Ishikawa (cell line): ENCODE data around the gene JADE1.

ENCODE experiments used
- CEBPB ChIP-seq: IDR thresholded peaks from 2 replicates; pipeline ENCODE4 v1.6.1; 2012
- CREB1 ChIP-seq: IDR thresholded peaks from 2 replicates; pipeline ENCODE4 v1.6.1; 2012; ENCODE audit warnings: low read depth
- EGR1 ChIP-seq: IDR thresholded peaks from 2 replicates; pipeline ENCODE4 v1.6.1; 2012
- EP300 ChIP-seq: IDR thresholded peaks from 2 replicates; pipeline ENCODE4 v1.6.1; 2012; ENCODE audit warnings: borderline replicate concordance
- FOXM1 ChIP-seq: IDR thresholded peaks from 2 replicates; pipeline ENCODE4 v1.6.1; 2012; ENCODE audit warnings: low read depth, borderline replicate concordance
- NFIC ChIP-seq: IDR thresholded peaks from 2 replicates; pipeline ENCODE4 v1.6.1; 2012
- RAD21 ChIP-seq: IDR thresholded peaks from 2 replicates; pipeline ENCODE4 v1.6.1; 2012; ENCODE audit warnings: low read depth
- TAF1 ChIP-seq: IDR thresholded peaks from 2 replicates; pipeline ENCODE4 v1.6.1; 2012; ENCODE audit warnings: low read depth, mild to moderate bottlenecking
- TCF12 ChIP-seq: IDR thresholded peaks from 2 replicates; pipeline ENCODE4 v1.6.1; 2012; ENCODE audit warnings: low read depth
- TEAD4 ChIP-seq: IDR thresholded peaks from 2 replicates; pipeline ENCODE4 v1.6.1; 2012
- YY1 ChIP-seq: IDR thresholded peaks from 2 replicates; pipeline ENCODE4 v1.6.1; 2012; ENCODE audit warnings: low read depth
- ZBTB7A ChIP-seq: IDR thresholded peaks from 2 replicates; pipeline ENCODE4 v1.6.1; 2012; ENCODE audit warnings: low read depth
- TF ChIP-seq, protein P1 (sequence below): IDR thresholded peaks from 2 replicates; pipeline ENCODE4 v1.6.1; 2012
- TF ChIP-seq, protein P2 (sequence below): IDR thresholded peaks from 2 replicates; pipeline ENCODE4 v1.6.1; 2012; ENCODE audit warnings: low read depth, mild to moderate bottlenecking
- TF ChIP-seq, protein P3 (sequence below): IDR thresholded peaks from 2 replicates; pipeline ENCODE4 v1.6.1; 2012

Gene JADE1

DNA sequence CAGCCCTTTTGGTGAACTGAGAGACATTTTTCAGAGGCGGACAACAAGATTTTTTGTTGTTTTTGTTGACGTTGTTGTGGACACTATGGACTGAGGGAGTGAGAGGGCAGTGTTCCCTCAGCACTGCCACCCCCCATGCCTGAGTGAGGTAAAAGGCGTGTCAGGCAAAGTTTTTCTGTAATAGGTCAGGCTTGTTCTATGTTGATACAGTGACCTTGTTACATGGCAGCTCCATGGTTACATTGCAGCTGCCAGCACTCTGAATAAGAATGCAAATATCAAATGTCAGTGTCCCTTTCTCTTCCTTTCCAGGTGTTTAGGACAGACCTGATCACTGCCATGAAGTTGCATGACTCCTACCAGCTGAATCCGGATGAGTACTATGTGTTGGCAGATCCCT lies 36.6 kb downstream of the JADE1 start:
- TF ChIP-seq, protein P1, sequence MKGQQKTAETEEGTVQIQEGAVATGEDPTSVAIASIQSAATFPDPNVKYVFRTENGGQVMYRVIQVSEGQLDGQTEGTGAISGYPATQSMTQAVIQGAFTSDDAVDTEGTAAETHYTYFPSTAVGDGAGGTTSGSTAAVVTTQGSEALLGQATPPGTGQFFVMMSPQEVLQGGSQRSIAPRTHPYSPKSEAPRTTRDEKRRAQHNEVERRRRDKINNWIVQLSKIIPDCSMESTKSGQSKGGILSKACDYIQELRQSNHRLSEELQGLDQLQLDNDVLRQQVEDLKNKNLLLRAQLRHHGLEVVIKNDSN, result no peak
- TF ChIP-seq EP300, result no peak
- no peak for TF ChIP-seq EGR1
- no peak for TF ChIP-seq CREB1
- TF ChIP-seq, protein P2, sequence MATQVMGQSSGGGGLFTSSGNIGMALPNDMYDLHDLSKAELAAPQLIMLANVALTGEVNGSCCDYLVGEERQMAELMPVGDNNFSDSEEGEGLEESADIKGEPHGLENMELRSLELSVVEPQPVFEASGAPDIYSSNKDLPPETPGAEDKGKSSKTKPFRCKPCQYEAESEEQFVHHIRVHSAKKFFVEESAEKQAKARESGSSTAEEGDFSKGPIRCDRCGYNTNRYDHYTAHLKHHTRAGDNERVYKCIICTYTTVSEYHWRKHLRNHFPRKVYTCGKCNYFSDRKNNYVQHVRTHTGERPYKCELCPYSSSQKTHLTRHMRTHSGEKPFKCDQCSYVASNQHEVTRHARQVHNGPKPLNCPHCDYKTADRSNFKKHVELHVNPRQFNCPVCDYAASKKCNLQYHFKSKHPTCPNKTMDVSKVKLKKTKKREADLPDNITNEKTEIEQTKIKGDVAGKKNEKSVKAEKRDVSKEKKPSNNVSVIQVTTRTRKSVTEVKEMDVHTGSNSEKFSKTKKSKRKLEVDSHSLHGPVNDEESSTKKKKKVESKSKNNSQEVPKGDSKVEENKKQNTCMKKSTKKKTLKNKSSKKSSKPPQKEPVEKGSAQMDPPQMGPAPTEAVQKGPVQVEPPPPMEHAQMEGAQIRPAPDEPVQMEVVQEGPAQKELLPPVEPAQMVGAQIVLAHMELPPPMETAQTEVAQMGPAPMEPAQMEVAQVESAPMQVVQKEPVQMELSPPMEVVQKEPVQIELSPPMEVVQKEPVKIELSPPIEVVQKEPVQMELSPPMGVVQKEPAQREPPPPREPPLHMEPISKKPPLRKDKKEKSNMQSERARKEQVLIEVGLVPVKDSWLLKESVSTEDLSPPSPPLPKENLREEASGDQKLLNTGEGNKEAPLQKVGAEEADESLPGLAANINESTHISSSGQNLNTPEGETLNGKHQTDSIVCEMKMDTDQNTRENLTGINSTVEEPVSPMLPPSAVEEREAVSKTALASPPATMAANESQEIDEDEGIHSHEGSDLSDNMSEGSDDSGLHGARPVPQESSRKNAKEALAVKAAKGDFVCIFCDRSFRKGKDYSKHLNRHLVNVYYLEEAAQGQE, result no peak
- no peak for TF ChIP-seq CEBPB
- TF ChIP-seq NFIC, result no peak
- TF ChIP-seq ZBTB7A, result no peak
- no peak for TF ChIP-seq TEAD4
- TF ChIP-seq RAD21, result no peak
- TF ChIP-seq YY1, result no peak
- no peak for TF ChIP-seq TAF1
- TF ChIP-seq FOXM1, result no peak
- no peak for TF ChIP-seq TCF12
- TF ChIP-seq, protein P3, sequence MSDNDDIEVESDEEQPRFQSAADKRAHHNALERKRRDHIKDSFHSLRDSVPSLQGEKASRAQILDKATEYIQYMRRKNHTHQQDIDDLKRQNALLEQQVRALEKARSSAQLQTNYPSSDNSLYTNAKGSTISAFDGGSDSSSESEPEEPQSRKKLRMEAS, result no peak

DNA sequence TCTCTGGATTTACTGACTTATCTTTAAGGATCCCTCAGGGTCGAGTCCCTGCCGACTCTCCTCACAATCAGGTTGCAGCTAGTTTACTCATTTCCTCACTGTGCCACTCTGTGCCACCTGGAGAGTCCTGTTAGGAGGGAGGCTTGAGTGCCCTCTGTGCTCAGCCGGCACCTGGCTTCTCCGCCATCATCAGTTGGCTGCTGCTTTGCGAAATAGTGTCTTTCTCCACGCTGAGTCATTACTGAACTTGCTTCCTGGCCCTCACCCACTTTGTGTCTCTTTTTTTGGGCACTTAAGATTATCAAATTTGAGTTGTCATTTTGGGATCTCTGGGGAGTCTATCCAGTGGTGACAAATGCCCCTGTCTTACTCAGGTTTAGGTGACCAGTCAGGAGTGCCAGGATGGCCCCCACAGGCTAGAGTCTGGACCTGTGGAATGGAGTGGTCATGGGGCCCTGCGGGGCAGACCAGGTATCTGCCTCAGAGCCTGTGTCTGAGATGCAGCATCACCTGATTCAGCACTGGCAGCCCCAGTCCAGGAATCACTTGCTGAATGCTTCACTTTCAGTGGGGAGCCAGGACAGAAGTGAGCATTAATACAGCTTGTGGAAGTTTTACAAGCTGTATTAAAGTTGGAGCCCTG lies 37.7 kb downstream of the JADE1 start:
- TF ChIP-seq YY1 (no peak), TCF12 (no peak), ZBTB7A (no peak), CEBPB (no peak), NFIC (no peak), FOXM1 (no peak), EP300 (no peak), TAF1 (no peak), TEAD4 (no peak), RAD21 (no peak)
- TF ChIP-seq, protein P1, result no peak
- TF ChIP-seq, protein P3, result no peak

DNA sequence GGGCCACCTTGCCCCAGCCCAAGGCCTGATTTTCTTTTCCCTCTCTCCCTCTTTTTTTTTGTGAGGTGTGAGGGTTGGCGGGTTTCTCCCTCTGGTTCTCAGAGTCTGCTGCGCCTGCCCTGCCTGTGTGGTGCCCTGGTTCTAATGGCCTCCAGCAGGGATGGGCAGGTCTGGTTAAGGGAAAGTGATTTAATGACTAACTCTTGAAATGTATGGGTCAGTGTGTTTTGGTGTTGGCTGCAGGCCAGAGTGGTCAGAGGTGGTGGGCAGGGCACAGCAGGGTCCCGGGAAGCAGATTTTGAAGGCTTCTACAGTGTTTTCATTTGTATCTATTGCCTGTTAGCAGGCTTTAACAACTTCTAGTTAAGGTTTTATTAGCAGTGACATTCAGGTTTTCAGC lies 39.0 kb downstream of the JADE1 start:
- TF ChIP-seq CREB1 (no peak), TCF12 (no peak), CEBPB (no peak), TEAD4 (no peak), TAF1 (no peak), YY1 (no peak), RAD21 (no peak)
- TF ChIP-seq, protein P1, result no peak
- TF ChIP-seq, protein P3, result no peak
- TF ChIP-seq, protein P2, result no peak

DNA sequence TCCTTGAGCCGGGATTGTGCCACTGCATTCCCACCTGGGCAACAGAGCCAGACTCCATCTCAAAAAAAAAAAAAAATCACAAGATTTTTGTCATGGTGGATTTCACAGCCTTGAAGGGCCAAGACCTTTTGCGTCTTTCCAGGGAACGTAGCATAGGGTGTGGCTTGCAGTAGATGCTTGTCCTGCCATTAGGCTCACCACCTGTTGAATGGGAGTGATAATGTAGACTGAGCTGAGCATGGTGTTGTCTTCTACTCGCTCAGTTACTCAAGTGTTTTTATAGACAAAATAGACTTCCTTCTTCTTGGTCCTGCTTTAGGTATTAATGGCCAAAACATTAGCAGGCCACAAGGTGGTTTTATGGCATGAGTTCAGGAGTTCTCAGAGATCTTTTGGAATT lies 40.8 kb downstream of the JADE1 start:
- no peak for TF ChIP-seq TEAD4
- TF ChIP-seq, protein P3, result no peak
- no peak for TF ChIP-seq RAD21
- no peak for TF ChIP-seq FOXM1
- no peak for TF ChIP-seq TAF1
- no peak for TF ChIP-seq EGR1
- TF ChIP-seq ZBTB7A, result no peak
- TF ChIP-seq TCF12, result no peak
- no peak for TF ChIP-seq CEBPB
- no peak for TF ChIP-seq EP300
- TF ChIP-seq CREB1, result no peak
- no peak for TF ChIP-seq YY1
- TF ChIP-seq, protein P1, result no peak
- no peak for TF ChIP-seq NFIC
- TF ChIP-seq, protein P2, result no peak
